Measurements from ENCODE around the gene USP5. TPM values are rescaled to one million over a fixed set of nuclear protein-coding genes. Genes with fewer than 3 reads are reported as not detected.

Gene USP5
- total RNA-seq, 1 experiment from 2014 or later, result 175 TPM

DNA sequence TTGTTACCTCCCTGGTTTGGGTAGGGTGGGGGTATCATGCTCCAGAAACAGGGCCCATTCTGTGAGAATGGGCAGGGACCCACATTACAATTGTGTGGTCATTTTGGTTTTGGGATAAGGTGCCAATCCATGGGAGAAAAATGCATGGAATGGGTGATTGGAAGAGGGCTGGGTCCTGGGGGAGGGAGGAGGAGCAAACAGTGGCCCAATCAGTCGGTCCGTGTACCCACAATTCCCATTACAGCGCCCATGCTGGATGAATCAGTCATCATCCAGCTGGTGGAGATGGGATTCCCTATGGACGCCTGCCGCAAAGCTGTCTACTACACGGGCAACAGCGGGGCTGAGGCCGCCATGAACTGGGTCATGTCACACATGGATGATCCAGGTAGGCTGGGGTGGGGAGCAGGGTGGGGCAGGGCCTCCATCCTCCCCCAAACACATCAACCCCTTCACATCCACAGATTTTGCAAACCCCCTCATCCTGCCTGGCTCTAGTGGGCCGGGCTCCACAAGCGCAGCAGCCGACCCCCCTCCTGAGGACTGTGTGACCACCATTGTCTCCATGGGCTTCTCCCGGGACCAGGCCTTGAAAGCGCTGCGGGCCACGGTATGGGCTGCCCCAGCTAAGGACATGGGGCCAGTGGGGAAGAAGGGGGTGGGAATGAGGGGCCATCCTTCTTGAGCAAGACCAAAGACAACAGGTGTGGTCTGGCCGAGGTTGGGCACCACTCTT, 11.8 kb downstream of the USP5 start:
- H3K4me3 ChIP-seq (replicated peaks in 1 of 2; ENCODE audit: low read depth in 1 of 2, low read length in 2 of 2), result no peak overlapping the region
- peaks cover 13 to 22% of the 10 kb centered on the region in 2 experiments for H3K4me1 ChIP-seq (ENCODE audit: control insufficient read depth in 1 of 2, insufficient read depth in 2 of 2, low read length in 2 of 2)
- ATAC-seq, result no peak
- H3K79me2 ChIP-seq (ENCODE audit: insufficient read depth, low read length), result peaks cover 17% of the 10 kb centered on the region
- ChIA-PET RAD21 (ENCODE audit: low non-redundant PET in 1 of 2, low total read pairs in 2 of 2, uncharacterized antibody in 2 of 2, unreplicated experiment in 2 of 2) (no interaction called here), CTCF (no interaction called here), POLR2A (interaction anchor here (1.2 to 10.9 kb wide), 3 partner anchors 11 to 330 kb away, joined by 4 to 186 read pairs (median 9); partner anchors contain the start of genes CDCA3, GAPDH and USP5)
- no peak for DNase-seq (ENCODE audit: low read depth, low spot score)
- no peak overlapping the region for H2AFZ ChIP-seq (ENCODE audit: low read depth, low read length, poor library complexity, severe bottlenecking)
- no peak for TF ChIP-seq FOSL1 (IDR thresholded peaks at IDR 0.05; ENCODE audit: low read depth)
- no peak for TF ChIP-seq RAD21 (IDR thresholded peaks at IDR 0.05; ENCODE audit: low read depth)
- no peak for TF ChIP-seq TCF7L2 (IDR thresholded peaks at IDR 0.05; ENCODE audit: borderline replicate concordance, extremely low read depth, insufficient read depth, insufficient read length)
- no peak for TF ChIP-seq POLR2A (IDR thresholded peaks at IDR 0.05; ENCODE audit: borderline replicate concordance, extremely low read depth, insufficient read depth, insufficient read length)
- TF ChIP-seq POLR2AphosphoS5 (IDR thresholded peaks at IDR 0.05; ENCODE audit: low read depth, low read length), result no peak
- no peak for TF ChIP-seq ELF1 (IDR thresholded peaks at IDR 0.05; ENCODE audit: borderline replicate concordance, low read depth)
- no peak for TF ChIP-seq CBX3 (IDR thresholded peaks at IDR 0.05; ENCODE audit: low read depth)
- no peak for TF ChIP-seq CEBPB (IDR thresholded peaks at IDR 0.05; ENCODE audit: low read depth)
- TF ChIP-seq, protein P1, sequence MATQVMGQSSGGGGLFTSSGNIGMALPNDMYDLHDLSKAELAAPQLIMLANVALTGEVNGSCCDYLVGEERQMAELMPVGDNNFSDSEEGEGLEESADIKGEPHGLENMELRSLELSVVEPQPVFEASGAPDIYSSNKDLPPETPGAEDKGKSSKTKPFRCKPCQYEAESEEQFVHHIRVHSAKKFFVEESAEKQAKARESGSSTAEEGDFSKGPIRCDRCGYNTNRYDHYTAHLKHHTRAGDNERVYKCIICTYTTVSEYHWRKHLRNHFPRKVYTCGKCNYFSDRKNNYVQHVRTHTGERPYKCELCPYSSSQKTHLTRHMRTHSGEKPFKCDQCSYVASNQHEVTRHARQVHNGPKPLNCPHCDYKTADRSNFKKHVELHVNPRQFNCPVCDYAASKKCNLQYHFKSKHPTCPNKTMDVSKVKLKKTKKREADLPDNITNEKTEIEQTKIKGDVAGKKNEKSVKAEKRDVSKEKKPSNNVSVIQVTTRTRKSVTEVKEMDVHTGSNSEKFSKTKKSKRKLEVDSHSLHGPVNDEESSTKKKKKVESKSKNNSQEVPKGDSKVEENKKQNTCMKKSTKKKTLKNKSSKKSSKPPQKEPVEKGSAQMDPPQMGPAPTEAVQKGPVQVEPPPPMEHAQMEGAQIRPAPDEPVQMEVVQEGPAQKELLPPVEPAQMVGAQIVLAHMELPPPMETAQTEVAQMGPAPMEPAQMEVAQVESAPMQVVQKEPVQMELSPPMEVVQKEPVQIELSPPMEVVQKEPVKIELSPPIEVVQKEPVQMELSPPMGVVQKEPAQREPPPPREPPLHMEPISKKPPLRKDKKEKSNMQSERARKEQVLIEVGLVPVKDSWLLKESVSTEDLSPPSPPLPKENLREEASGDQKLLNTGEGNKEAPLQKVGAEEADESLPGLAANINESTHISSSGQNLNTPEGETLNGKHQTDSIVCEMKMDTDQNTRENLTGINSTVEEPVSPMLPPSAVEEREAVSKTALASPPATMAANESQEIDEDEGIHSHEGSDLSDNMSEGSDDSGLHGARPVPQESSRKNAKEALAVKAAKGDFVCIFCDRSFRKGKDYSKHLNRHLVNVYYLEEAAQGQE (IDR thresholded peaks at IDR 0.05; ENCODE audit: low read depth), result no peak
- TF ChIP-seq ZNF274 (IDR thresholded peaks at IDR 0.05; ENCODE audit: low read depth, low read length), result no peak
- TF ChIP-seq EGR1 (IDR thresholded peaks at IDR 0.05; ENCODE audit: low read depth), result no peak
- TF ChIP-seq, protein P2, sequence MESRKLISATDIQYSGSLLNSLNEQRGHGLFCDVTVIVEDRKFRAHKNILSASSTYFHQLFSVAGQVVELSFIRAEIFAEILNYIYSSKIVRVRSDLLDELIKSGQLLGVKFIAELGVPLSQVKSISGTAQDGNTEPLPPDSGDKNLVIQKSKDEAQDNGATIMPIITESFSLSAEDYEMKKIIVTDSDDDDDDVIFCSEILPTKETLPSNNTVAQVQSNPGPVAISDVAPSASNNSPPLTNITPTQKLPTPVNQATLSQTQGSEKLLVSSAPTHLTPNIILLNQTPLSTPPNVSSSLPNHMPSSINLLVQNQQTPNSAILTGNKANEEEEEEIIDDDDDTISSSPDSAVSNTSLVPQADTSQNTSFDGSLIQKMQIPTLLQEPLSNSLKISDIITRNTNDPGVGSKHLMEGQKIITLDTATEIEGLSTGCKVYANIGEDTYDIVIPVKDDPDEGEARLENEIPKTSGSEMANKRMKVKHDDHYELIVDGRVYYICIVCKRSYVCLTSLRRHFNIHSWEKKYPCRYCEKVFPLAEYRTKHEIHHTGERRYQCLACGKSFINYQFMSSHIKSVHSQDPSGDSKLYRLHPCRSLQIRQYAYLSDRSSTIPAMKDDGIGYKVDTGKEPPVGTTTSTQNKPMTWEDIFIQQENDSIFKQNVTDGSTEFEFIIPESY (IDR thresholded peaks at IDR 0.05; ENCODE audit: extremely low read depth, insufficient replicate concordance, low read length), result no peak
- no peak for TF ChIP-seq SIN3A (IDR thresholded peaks at IDR 0.05; ENCODE audit: low read depth)
- TF ChIP-seq, protein P3, sequence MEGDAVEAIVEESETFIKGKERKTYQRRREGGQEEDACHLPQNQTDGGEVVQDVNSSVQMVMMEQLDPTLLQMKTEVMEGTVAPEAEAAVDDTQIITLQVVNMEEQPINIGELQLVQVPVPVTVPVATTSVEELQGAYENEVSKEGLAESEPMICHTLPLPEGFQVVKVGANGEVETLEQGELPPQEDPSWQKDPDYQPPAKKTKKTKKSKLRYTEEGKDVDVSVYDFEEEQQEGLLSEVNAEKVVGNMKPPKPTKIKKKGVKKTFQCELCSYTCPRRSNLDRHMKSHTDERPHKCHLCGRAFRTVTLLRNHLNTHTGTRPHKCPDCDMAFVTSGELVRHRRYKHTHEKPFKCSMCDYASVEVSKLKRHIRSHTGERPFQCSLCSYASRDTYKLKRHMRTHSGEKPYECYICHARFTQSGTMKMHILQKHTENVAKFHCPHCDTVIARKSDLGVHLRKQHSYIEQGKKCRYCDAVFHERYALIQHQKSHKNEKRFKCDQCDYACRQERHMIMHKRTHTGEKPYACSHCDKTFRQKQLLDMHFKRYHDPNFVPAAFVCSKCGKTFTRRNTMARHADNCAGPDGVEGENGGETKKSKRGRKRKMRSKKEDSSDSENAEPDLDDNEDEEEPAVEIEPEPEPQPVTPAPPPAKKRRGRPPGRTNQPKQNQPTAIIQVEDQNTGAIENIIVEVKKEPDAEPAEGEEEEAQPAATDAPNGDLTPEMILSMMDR (IDR thresholded peaks at IDR 0.05 in 2 of 3, conservative IDR thresholded peaks at IDR 0.05 in 1 of 3; ENCODE audit: borderline replicate concordance in 1 of 3, insufficient read depth in 1 of 3, low read depth in 2 of 3, low read length in 2 of 3), result no peak
- TF ChIP-seq YY1 (IDR thresholded peaks at IDR 0.05; ENCODE audit: extremely low read depth, insufficient replicate concordance, low read depth, low read length), result no peak
- TF ChIP-seq ZFX (IDR thresholded peaks at IDR 0.05), result no peak
- TF ChIP-seq, protein P4, sequence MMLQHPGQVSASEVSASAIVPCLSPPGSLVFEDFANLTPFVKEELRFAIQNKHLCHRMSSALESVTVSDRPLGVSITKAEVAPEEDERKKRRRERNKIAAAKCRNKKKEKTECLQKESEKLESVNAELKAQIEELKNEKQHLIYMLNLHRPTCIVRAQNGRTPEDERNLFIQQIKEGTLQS (IDR thresholded peaks at IDR 0.05), result no peak
- TF ChIP-seq EZH2phosphoT487 (IDR thresholded peaks at IDR 0.05; ENCODE audit: borderline replicate concordance), result no peak
- TF ChIP-seq SRF (IDR thresholded peaks at IDR 0.05; ENCODE audit: low read depth), result no peak
- no peak for TF ChIP-seq JUND (IDR thresholded peaks at IDR 0.05)
- no peaks in the 10 kb centered on the region for H3K27me3 ChIP-seq (ENCODE audit: insufficient read depth, low read length)
- BruUV-seq (replicated peaks), result no TSS peak
- H3K4me2 ChIP-seq (ENCODE audit: low read length), result no peak overlapping the region
- H3K9me2 ChIP-seq (ENCODE audit: insufficient read depth), result no peaks in the 10 kb centered on the region
- peaks cover 1% of the 10 kb centered on the region; the same call in 1 of the 2 replicates for H4K20me1 ChIP-seq (ENCODE audit: insufficient read depth)
- H3K36me3 ChIP-seq (ENCODE audit: control insufficient read depth in 1 of 2, insufficient read depth in 2 of 2, low read length in 2 of 2), result peaks cover 41 to 49% of the 10 kb centered on the region in 2 experiments
- no peaks in the 10 kb centered on the region for H3K9me3 ChIP-seq (ENCODE audit: control insufficient read depth in 1 of 2, insufficient read depth in 1 of 2, low read depth in 1 of 2, low read length in 2 of 2)
- no peak overlapping the region for H3K27ac ChIP-seq (ENCODE audit: low read depth, low read length)
- intact Hi-C loops (cut with micrococcal nuclease), result no loop called here
- H3K9ac ChIP-seq (ENCODE audit: low read length), result no peak overlapping the region
